HTR-8/SVneo (cell line): ENCODE results near the gene ZNF438.
"Not testable (repeated sequence)": the region's sequence is repeated elsewhere in the genome, so short reads cannot be mapped to it uniquely, and the experiment has no call there.

Experiments used
- DNase-seq: peaks from one replicate; pipeline ENCODE4 v3.0.0; 2011; ENCODE audit warnings: low spot score, mixed read lengths; ENCODE audit not compliant: insufficient read length
- FAIRE-seq: peaks from 2 replicates; lab custom pipeline; 2011; peaks lifted over from hg19 to GRCh38; lab: Jason Lieb, UNC

ZNF438 gene

GRCh38 chr10:31055573-31056251 is 24.0 kb upstream of the ZNF438 start:
- FAIRE-seq = no peak
- DNase-seq = no peak

GRCh38 chr10:31051703-31052102 is 20.0 kb upstream of the ZNF438 start:
- DNase-seq (no peak), FAIRE-seq (no peak)

- DNase-seq (no peak), FAIRE-seq (no peak)
Measured at GRCh38 chr10:31042670-31043069, 11.0 kb upstream of the ZNF438 start.

GRCh38 chr10:31041011-31041410 is 9.3 kb upstream of the ZNF438 start:
- FAIRE-seq (no peak), DNase-seq (no peak)

- not testable (repeated sequence) for DNase-seq, FAIRE-seq
Measured at GRCh38 chr10:31039006-31039405, 7.3 kb upstream of the ZNF438 start.

GRCh38 chr10:31037749-31038148 is 6.1 kb upstream of the ZNF438 start:
- FAIRE-seq = no peak
- DNase-seq = no peak

DNA sequence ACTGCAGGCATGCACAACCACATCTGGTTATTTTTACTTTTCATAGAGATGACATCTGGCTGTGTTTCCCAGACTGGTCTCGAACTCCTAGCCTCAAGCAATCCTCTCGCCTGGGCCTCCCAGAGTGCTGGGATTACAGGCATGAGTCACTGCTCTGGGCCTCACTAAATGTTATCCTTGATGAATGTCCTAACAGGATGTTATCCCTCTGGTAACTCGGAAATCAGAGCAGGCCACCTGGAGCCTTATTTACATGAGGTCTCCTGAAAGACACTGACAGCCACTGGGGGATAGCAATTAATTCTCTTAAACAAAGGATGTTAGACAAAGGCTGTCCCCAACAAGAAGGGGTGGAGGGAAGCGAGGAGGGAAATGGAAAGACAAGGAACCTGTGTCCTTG is 4.5 kb upstream of the ZNF438 start:
- DNase-seq = no peak
- no peak for FAIRE-seq

- FAIRE-seq (no peak), DNase-seq (no peak)
Measured at GRCh38 chr10:31035266-31035798, 3.7 kb upstream of the ZNF438 start.

DNA sequence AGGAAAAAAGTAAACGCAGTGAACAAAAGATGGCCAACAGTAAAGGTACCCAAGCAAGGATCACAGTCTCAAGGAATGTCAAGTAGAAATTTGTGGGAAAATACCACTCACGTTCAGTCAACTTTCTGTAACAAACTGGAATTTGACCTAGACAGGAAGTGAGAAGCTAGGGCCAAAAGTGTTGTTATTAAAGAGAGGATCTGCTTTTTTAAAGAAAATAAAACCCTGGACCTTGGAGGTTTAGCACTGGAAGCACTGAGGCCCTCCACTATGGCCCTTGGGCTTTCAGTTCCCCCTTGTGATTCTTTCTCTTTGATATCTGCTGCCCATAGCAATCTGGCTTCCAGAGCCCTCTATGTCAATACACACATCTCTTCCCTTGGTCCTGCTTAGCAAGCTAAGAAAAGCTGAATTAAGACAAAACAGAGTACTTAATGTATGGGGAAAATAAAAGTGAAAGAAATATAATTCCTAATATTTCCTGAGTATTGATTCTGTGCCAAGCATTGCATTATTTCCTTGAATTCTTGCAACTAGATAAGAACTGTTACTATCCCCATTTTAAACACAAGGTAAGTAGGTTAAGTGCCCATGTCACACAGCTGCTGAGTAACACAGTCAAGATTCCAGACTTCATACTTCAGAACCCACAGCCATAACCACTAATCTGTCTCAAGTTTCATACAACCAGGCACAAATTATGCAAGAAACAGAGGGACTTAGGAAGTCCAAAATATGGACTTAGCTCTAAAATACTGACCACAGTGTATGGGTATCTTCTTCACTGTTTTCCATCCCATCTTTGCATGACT is 2.6 kb upstream of the ZNF438 start:
- DNase-seq (no peak), FAIRE-seq (no peak)

GRCh38 chr10:31033147-31033546 is 1.5 kb upstream of the ZNF438 start:
- FAIRE-seq = no peak
- no peak for DNase-seq

- DNase-seq (peak; percentile 89), FAIRE-seq (peak; percentile 54)
Measured at GRCh38 chr10:31032258-31033132, 830 bp upstream of the ZNF438 start.

DNA sequence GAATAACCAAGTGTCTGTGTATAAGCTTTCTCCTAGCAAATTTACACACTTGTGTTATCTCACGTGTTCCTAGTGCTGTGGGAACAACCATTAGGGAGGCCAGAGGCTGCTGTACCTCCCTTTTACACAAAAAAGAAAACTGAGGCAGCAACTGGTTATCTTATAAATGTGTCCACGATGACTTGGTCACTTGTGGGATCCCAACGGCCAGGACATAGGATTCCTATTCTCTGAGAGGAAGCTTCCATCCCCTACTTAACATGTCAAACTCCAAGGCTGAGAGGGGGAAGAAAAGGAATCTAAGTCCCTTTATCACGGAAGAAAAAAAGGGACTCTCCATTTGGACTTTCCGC is 484 bp downstream of the ZNF438 start:
- DNase-seq = no peak
- FAIRE-seq = no peak

DNA sequence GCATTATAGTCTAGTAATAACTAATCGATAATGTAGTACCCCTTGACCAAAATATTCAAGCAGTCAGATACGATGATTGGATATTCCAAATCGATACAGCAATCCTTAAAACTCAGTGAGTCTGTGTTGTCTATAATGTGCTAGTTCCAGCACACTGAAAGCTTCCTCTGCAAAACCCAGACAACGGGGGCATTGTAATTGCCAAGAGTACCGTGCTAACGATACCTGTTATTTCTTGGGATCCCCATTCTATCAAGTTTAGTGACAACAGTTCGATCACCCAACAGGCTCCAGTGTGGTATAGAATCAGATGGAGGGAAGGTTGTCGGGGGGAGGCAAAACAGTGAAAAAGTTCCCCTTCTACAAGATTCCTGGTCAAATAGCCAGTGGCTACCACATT is 865 bp downstream of the ZNF438 start:
- DNase-seq (no peak), FAIRE-seq (no peak)

GRCh38 chr10:31030260-31030659 is 1.4 kb downstream of the ZNF438 start:
- no peak for DNase-seq
- no peak for FAIRE-seq

GRCh38 chr10:31028081-31028480 is 3.6 kb downstream of the ZNF438 start:
- DNase-seq (no peak), FAIRE-seq (no peak)

DNA sequence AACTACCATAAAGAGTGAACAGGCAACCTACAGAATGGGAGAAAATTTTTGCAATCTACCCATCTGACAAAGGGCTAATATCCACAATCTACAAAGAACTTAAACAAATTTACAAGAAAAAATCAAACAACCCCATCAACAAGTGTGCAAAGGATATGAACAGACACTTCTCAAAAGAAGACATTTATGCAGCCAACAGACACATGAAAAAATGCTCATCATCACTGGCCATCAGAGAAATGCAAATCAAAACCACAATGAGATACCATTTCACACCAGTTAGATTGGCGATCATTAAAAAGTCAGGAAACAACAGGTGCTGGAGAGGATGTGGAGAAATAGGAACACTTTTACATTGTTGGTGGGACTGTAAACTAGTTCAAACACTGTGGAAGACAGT is 5.4 kb downstream of the ZNF438 start:
- DNase-seq = not testable (repeated sequence)

GRCh38 chr10:31025142-31025541 is 6.5 kb downstream of the ZNF438 start:
- FAIRE-seq (no peak), DNase-seq (no peak)

More for the DNA sequence above, 5.4 kb downstream of the ZNF438 start:
- FAIRE-seq = not testable (repeated sequence)

GRCh38 chr10:31023558-31023957 is 8.1 kb downstream of the ZNF438 start:
- FAIRE-seq (no peak), DNase-seq (no peak)

- FAIRE-seq (no peak), DNase-seq (no peak)
Measured at GRCh38 chr10:31020209-31020608, 11.5 kb downstream of the ZNF438 start.

GRCh38 chr10:31018962-31019361 is 12.7 kb downstream of the ZNF438 start:
- no peak for DNase-seq
- no peak for FAIRE-seq

DNA sequence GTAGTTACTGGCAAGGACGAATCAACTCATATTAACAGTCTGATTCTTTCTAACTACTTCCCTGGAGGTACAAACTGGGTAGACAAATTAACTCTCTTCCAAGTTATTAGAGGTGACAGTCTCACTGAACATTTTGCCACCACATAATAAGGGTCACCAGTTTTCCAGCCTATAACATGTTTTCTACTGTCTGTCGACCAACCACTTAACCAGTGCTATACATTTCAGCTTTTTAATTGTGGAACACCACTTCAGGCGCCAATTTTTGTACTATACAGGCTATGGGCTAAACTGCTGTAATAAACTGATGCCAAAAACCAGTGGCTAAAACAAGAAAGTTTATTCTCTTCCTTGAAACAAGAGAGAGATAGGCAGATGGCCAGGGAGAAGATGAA is 13.3 kb downstream of the ZNF438 start:
- FAIRE-seq (no peak), DNase-seq (no peak)
